ENCODE data around the gene SIGLEC7. TPM values are rescaled to one million over a fixed set of nuclear protein-coding genes. Genes with fewer than 3 reads are reported as not detected.

SIGLEC7 gene
- total RNA-seq, 6 experiments from 2014 or later: 2.4 to 7.3 (median 3.9) TPM

- no peak for TF ChIP-seq POLR2A (IDR thresholded peaks at IDR 0.05)
- TF ChIP-seq, protein P1, sequence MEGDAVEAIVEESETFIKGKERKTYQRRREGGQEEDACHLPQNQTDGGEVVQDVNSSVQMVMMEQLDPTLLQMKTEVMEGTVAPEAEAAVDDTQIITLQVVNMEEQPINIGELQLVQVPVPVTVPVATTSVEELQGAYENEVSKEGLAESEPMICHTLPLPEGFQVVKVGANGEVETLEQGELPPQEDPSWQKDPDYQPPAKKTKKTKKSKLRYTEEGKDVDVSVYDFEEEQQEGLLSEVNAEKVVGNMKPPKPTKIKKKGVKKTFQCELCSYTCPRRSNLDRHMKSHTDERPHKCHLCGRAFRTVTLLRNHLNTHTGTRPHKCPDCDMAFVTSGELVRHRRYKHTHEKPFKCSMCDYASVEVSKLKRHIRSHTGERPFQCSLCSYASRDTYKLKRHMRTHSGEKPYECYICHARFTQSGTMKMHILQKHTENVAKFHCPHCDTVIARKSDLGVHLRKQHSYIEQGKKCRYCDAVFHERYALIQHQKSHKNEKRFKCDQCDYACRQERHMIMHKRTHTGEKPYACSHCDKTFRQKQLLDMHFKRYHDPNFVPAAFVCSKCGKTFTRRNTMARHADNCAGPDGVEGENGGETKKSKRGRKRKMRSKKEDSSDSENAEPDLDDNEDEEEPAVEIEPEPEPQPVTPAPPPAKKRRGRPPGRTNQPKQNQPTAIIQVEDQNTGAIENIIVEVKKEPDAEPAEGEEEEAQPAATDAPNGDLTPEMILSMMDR (IDR thresholded peaks at IDR 0.05): no peak
- H3K27ac ChIP-seq: no peak overlapping the region
- H3K9me3 ChIP-seq: no peaks in the 10 kb centered on the region
- intact Hi-C loops (cut with DNase I): no loop called here
- H3K27me3 ChIP-seq: no peaks in the 10 kb centered on the region
- no peak for ATAC-seq
- WGBS (ENCODE audit: insufficient coverage, low coverage, low lambda C conversion rate, missing lambda C conversion rate): 54% methylated on average over 4 of the region's 5 CpGs
- DNase-seq: no peak
- H3K36me3 ChIP-seq: no peaks in the 10 kb centered on the region
- H3K4me1 ChIP-seq: no peaks in the 10 kb centered on the region
- H3K4me3 ChIP-seq: no peak overlapping the region
Measured at GRCh38 chr19:51173681-51174080, 31.6 kb downstream of the SIGLEC7 start.

- H3K9me3 ChIP-seq: no peaks in the 10 kb centered on the region
- no peak overlapping the region for H3K4me3 ChIP-seq
- DNase-seq: no peak
- WGBS (ENCODE audit: insufficient coverage, low coverage, low lambda C conversion rate, missing lambda C conversion rate): 15% methylated on average over 1 of the region's 1 CpG
- no peak overlapping the region for H3K27ac ChIP-seq
- peak in 2 of 4 donors; percentile 39 to 47 for ATAC-seq
- no peaks in the 10 kb centered on the region for H3K4me1 ChIP-seq
- no peak for TF ChIP-seq POLR2A (IDR thresholded peaks at IDR 0.05)
- TF ChIP-seq, protein P1 (IDR thresholded peaks at IDR 0.05): no peak
- H3K27me3 ChIP-seq: no peaks in the 10 kb centered on the region
- no peaks in the 10 kb centered on the region for H3K36me3 ChIP-seq
- intact Hi-C loops (cut with DNase I): no loop called here
Measured at GRCh38 chr19:51179256-51179655, 37.2 kb downstream of the SIGLEC7 start.

- DNase-seq (no peak), ATAC-seq (no peak)
- Histone ChIP-seq H3K36me3 (no peaks in the 10 kb centered on the region), H3K9me3 (no peaks in the 10 kb centered on the region), H3K27me3 (no peaks in the 10 kb centered on the region), H3K4me3 (no peak overlapping the region), H3K4me1 (no peaks in the 10 kb centered on the region), H3K27ac (no peak overlapping the region)
- intact Hi-C loops (cut with DNase I): no loop called here
- no peak for TF ChIP-seq POLR2A (IDR thresholded peaks at IDR 0.05)
- TF ChIP-seq, protein P1 (IDR thresholded peaks at IDR 0.05): no peak
- WGBS (ENCODE audit: insufficient coverage, low coverage, low lambda C conversion rate, missing lambda C conversion rate): 90% methylated on average over 2 of the region's 39 CpGs
Measured at GRCh38 chr19:51181377-51181912, 39.3 kb downstream of the SIGLEC7 start.

- no peak for ATAC-seq
- WGBS (ENCODE audit: insufficient coverage, low coverage, low lambda C conversion rate, missing lambda C conversion rate): 72% methylated on average over 15 of the region's 31 CpGs
- TF ChIP-seq, protein P1 (IDR thresholded peaks at IDR 0.05): no peak
- TF ChIP-seq POLR2A (IDR thresholded peaks at IDR 0.05): no peak
- no peak for DNase-seq
- Histone ChIP-seq H3K27ac (no peak overlapping the region), H3K4me3 (no peak overlapping the region), H3K27me3 (no peaks in the 10 kb centered on the region), H3K36me3 (no peaks in the 10 kb centered on the region), H3K4me1 (no peaks in the 10 kb centered on the region), H3K9me3 (no peaks in the 10 kb centered on the region)
- intact Hi-C loops (cut with DNase I): no loop called here
Measured at GRCh38 chr19:51181913-51182419, 39.9 kb downstream of the SIGLEC7 start.
